BLaER1 treated with 17β-estradiol and CSF1 and Interleukin-3, amounts not matched to agents 10 nM and 100 nM (cell line): ENCODE measurements around the gene TNKS1BP1.
"Not testable (repeated sequence)": the region's sequence is repeated elsewhere in the genome, so short reads cannot be mapped to it uniquely, and the experiment has no call there.

Source experiments
- H3K27ac ChIP-seq, 11 experiments: shearing (Covaris generic); formaldehyde crosslinking; 2 replicates each; pipeline ENCODE4 v1.8.1; 2022
- H3K27me3 ChIP-seq, 11 experiments: shearing (Covaris generic); formaldehyde crosslinking; 2 replicates each; pipeline ENCODE4 v1.8.1; 2022
- H3K36me3 ChIP-seq, 11 experiments: shearing (Covaris generic); formaldehyde crosslinking; 2 replicates each; pipeline ENCODE4 v1.8.1; 2022
- H3K4me1 ChIP-seq, 10 experiments: shearing (Covaris generic); formaldehyde crosslinking; 2 replicates each; pipeline ENCODE4 v1.8.1; 2022
- H3K4me2 ChIP-seq, 11 experiments: shearing (Covaris generic); formaldehyde crosslinking; 2 replicates each; pipeline ENCODE4 v1.8.1; 2022
- H3K4me3 ChIP-seq, 10 experiments: shearing (Covaris generic); formaldehyde crosslinking; 2 replicates each; pipeline ENCODE4 v1.8.1; 2022
- H3K9ac ChIP-seq, 11 experiments: shearing (Covaris generic); formaldehyde crosslinking; 2 replicates each; pipeline ENCODE4 v1.8.1; 2022
- H3K9me3 ChIP-seq, 11 experiments: shearing (Covaris generic); formaldehyde crosslinking; replicated peaks in 1 of 11; 2 replicates each; pipeline ENCODE4 v1.8.1; 2022
- H4K20me1 ChIP-seq, 11 experiments: shearing (Covaris generic); formaldehyde crosslinking; 2 replicates each; pipeline ENCODE4 v1.8.1; 2022
- Cebpa-rat ChIP-seq, 11 experiments: shearing (Covaris generic); IDR thresholded peaks; 2 replicates each; pipeline ENCODE4 v1.8.1; 2022

Gene TNKS1BP1

GRCh38 chr11:57287884-57288283 is 36.9 kb downstream of the TNKS1BP1 start:
- H3K27me3 ChIP-seq = no peaks in the 10 kb centered on the region
- no peak for TF ChIP-seq Cebpa-rat (IDR thresholded peaks at IDR 0.05)
- no peak overlapping the region for H3K4me2 ChIP-seq

GRCh38 chr11:57283231-57283990 is 41.3 kb downstream of the TNKS1BP1 start:
- Histone ChIP-seq H3K27me3 (no peaks in the 10 kb centered on the region), H3K27ac (no peak overlapping the region), H3K9me3 (peaks cover 0 to 8% (median 0%) of the 10 kb centered on the region in 11 experiments; a peak in 2 of 22 replicates), H3K36me3 (no peaks in the 10 kb centered on the region), H3K4me1 (peaks cover 0 to 8% (median 2%) of the 10 kb centered on the region in 10 experiments; a peak in 11 of 20 replicates), H4K20me1 (no peaks in the 10 kb centered on the region), H3K4me2 (no peak overlapping the region), H3K4me3 (no peak overlapping the region), H3K9ac (no peak overlapping the region)
- TF ChIP-seq Cebpa-rat (IDR thresholded peaks at IDR 0.05) = no peak

More at GRCh38 chr11:57287884-57288283, 36.9 kb downstream of the TNKS1BP1 start:
- H3K9me3 ChIP-seq = no peaks in the 10 kb centered on the region
- no peak overlapping the region for H3K9ac ChIP-seq
- H3K4me3 ChIP-seq = no peak overlapping the region
- no peaks in the 10 kb centered on the region for H4K20me1 ChIP-seq
- H3K27ac ChIP-seq = no peak overlapping the region
- H3K36me3 ChIP-seq = no peaks in the 10 kb centered on the region
- H3K4me1 ChIP-seq = peaks cover 7 to 15% (median 11%) of the 10 kb centered on the region in 10 experiments; a peak in 19 of 20 replicates

GRCh38 chr11:57281546-57281945 is 43.2 kb downstream of the TNKS1BP1 start:
- H3K4me3 ChIP-seq, H4K20me1 ChIP-seq, H3K9me3 ChIP-seq, H3K27me3 ChIP-seq, H3K4me2 ChIP-seq, H3K27ac ChIP-seq, H3K9ac ChIP-seq, H3K36me3 ChIP-seq: not testable (repeated sequence)
- peaks cover 0 to 27% (median 12%) of the 10 kb centered on the region in 10 experiments; a peak in 13 of 20 replicates for H3K4me1 ChIP-seq

- H3K9ac ChIP-seq = no peak overlapping the region
- no peaks in the 10 kb centered on the region for H3K36me3 ChIP-seq
- no peak overlapping the region for H3K4me3 ChIP-seq
- H3K27ac ChIP-seq = no peak overlapping the region
- TF ChIP-seq Cebpa-rat (IDR thresholded peaks at IDR 0.05) = no peak
- H3K27me3 ChIP-seq = no peaks in the 10 kb centered on the region
- H4K20me1 ChIP-seq = no peaks in the 10 kb centered on the region
- H3K4me2 ChIP-seq = peak overlapping the region in 2 of 11 experiments; percentile 68 to 76; a peak in 2 of 22 replicates
- H3K9me3 ChIP-seq = peaks cover 0 to 8% (median 0%) of the 10 kb centered on the region in 11 experiments; a peak in 3 of 22 replicates
- peaks cover 0 to 27% (median 12%) of the 10 kb centered on the region in 10 experiments; a peak in 13 of 20 replicates for H3K4me1 ChIP-seq
Measured at GRCh38 chr11:57279116-57279515, 45.6 kb downstream of the TNKS1BP1 start.

- Histone ChIP-seq H3K4me3 (no peak overlapping the region), H3K4me1 (peaks cover 0 to 27% (median 12%) of the 10 kb centered on the region in 10 experiments; a peak in 13 of 20 replicates), H3K9ac (peak overlapping the region in 1 of 11 experiments; percentile 31; a peak in 1 of 22 replicates), H3K36me3 (no peaks in the 10 kb centered on the region), H3K9me3 (peaks cover 3 to 12% (median 4%) of the 10 kb centered on the region in 11 experiments; a peak in 17 of 22 replicates), H4K20me1 (no peaks in the 10 kb centered on the region), H3K4me2 (peak overlapping the region in 3 of 11 experiments; percentile 48 to 76 (median 68); a peak in 5 of 22 replicates), H3K27ac (peak overlapping the region in 4 of 11 experiments; percentile 1 to 72 (median 55); a peak in 4 of 22 replicates), H3K27me3 (no peaks in the 10 kb centered on the region)
- TF ChIP-seq Cebpa-rat (IDR thresholded peaks at IDR 0.05) = no peak
Measured at GRCh38 chr11:57278721-57279095, 46.0 kb downstream of the TNKS1BP1 start.

GRCh38 chr11:57277845-57278720 is 46.7 kb downstream of the TNKS1BP1 start:
- H3K36me3 ChIP-seq = no peaks in the 10 kb centered on the region
- H4K20me1 ChIP-seq = no peaks in the 10 kb centered on the region
- no peak for TF ChIP-seq Cebpa-rat (IDR thresholded peaks at IDR 0.05)
- peak overlapping the region in 3 of 11 experiments; percentile 1 to 51 (median 31); a peak in 5 of 22 replicates for H3K9ac ChIP-seq
- H3K4me3 ChIP-seq = no peak overlapping the region
- H3K27ac ChIP-seq = peak overlapping the region in 6 of 11 experiments; percentile 1 to 72 (median 30); a peak in 8 of 22 replicates
- H3K9me3 ChIP-seq = peaks cover 9 to 18% (median 10%) of the 10 kb centered on the region in 11 experiments; a peak in 20 of 22 replicates
- H3K4me1 ChIP-seq = peaks cover 0 to 27% (median 12%) of the 10 kb centered on the region in 10 experiments; a peak in 13 of 20 replicates
- H3K4me2 ChIP-seq = peak overlapping the region in 10 of 11 experiments; percentile 0 to 76 (median 26); a peak in 13 of 22 replicates
- H3K27me3 ChIP-seq = no peaks in the 10 kb centered on the region

- H3K9me3 ChIP-seq = peaks cover 10 to 22% (median 13%) of the 10 kb centered on the region in 11 experiments; a peak in 20 of 22 replicates
- peaks cover 0 to 27% (median 12%) of the 10 kb centered on the region in 10 experiments; a peak in 13 of 20 replicates for H3K4me1 ChIP-seq
- no peaks in the 10 kb centered on the region for H3K27me3 ChIP-seq
- H4K20me1 ChIP-seq = no peaks in the 10 kb centered on the region
- no peaks in the 10 kb centered on the region for H3K36me3 ChIP-seq
- peak in 3 of 11 experiments; percentile 20 to 52 (median 24); a peak in 2 of 22 replicates for TF ChIP-seq Cebpa-rat (IDR thresholded peaks at IDR 0.05)
- H3K4me2 ChIP-seq = peak overlapping the region in 5 of 11 experiments; percentile 15 to 76 (median 48); a peak in 8 of 22 replicates
- no peak overlapping the region for H3K9ac ChIP-seq
- no peak overlapping the region for H3K4me3 ChIP-seq
- no peak overlapping the region for H3K27ac ChIP-seq
Measured at GRCh38 chr11:57276971-57277675, 47.6 kb downstream of the TNKS1BP1 start.
